ENCODE data around the gene PBOV1.

- no peak for TF ChIP-seq CTCF (IDR thresholded peaks at IDR 0.05)
- TF ChIP-seq EP300 (IDR thresholded peaks at IDR 0.05), result no peak
- TF ChIP-seq POLR2AphosphoS5 (IDR thresholded peaks at IDR 0.05), result no peak
- no peak for TF ChIP-seq POLR2A (IDR thresholded peaks at IDR 0.05)
These were observed 24.0 kb downstream of the PBOV1 start for GRCh38 chr6:138194287-138194686.

All from stomach (tissue), 4 donors.